Neural progenitor cell (in vitro differentiated cells): ENCODE results near the gene FARP2.

ENCODE experiments used
- CTCF ChIP-seq: fragments of 200-600 bp; sonication (generic); IDR thresholded peaks from 2 replicates; pipeline ENCODE4 v1.5.1; 2017; ENCODE audit warnings: antibody characterized with exemption, mild to moderate bottlenecking
- EZH2 ChIP-seq: fragments of 200-600 bp; sonication (generic); IDR thresholded peaks from 2 replicates; pipeline ENCODE4 v1.6.1; 2017; ENCODE audit warnings: antibody characterized with exemption, mild to moderate bottlenecking, moderate library complexity

GRCh38 chr2:241475267-241475666, 119.2 kb downstream of the FARP2 start:
- TF ChIP-seq CTCF (no peak), EZH2 (no peak)
